Ovary (tissue), 3 donors: Measurements from ENCODE around the gene BST2.

ENCODE experiments used
- EP300 ChIP-seq: sonication (generic); formaldehyde crosslinking; IDR thresholded peaks from one replicate; pipeline ENCODE4 v1.6.1; 2017; ENCODE audit warnings: antibody characterized with exemption
- POLR2A ChIP-seq: fragments of 450-650 bp; IDR thresholded peaks from one replicate; pipeline ENCODE4 v1.6.1; 2017; ENCODE audit warnings: antibody characterized with exemption, mild to moderate bottlenecking, moderate library complexity
- TF ChIP-seq, protein P1 (sequence below), 3 donors: fragments of 450-650 bp in 2 of 3; fragments of 200-600 bp in 1 of 3; IDR thresholded peaks; one replicate each; pipeline versions ENCODE4 v1.5.1 to v1.8.0; 2016 to 2022; ENCODE audit warnings: antibody characterized with exemption in 3 of 3, mild to moderate bottlenecking in 1 of 3
- donor health status: DM: no; HTN: no; CAD: no.

DNA sequence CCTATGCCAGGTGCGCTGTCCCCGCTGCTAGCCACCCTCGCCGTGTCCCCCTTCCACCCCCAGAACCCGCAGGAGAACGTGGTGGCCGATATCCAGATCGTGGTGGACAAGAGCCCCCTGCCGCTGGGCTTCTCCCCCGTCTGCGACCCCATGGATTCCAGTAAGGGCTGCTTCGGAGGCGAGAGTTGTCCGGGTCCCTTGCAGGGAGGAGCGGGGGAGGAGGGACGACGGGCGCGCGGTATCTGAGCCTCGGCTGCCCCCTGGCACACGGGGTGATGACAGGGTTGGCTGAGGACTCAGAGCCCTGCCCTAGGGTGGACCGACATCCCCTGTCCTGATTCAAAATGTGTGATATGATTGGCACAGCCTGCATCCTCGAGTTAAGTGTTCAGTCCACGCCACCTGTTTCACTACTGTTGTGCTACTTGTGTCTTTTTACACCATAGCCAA, 15.1 kb upstream of the BST2 start:
- TF ChIP-seq EP300 (no peak), POLR2A (no peak)
- TF ChIP-seq, protein P1, sequence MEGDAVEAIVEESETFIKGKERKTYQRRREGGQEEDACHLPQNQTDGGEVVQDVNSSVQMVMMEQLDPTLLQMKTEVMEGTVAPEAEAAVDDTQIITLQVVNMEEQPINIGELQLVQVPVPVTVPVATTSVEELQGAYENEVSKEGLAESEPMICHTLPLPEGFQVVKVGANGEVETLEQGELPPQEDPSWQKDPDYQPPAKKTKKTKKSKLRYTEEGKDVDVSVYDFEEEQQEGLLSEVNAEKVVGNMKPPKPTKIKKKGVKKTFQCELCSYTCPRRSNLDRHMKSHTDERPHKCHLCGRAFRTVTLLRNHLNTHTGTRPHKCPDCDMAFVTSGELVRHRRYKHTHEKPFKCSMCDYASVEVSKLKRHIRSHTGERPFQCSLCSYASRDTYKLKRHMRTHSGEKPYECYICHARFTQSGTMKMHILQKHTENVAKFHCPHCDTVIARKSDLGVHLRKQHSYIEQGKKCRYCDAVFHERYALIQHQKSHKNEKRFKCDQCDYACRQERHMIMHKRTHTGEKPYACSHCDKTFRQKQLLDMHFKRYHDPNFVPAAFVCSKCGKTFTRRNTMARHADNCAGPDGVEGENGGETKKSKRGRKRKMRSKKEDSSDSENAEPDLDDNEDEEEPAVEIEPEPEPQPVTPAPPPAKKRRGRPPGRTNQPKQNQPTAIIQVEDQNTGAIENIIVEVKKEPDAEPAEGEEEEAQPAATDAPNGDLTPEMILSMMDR (IDR thresholded peaks at IDR 0.05) = peak in 1 of 3 donors; percentile 20
